Loucy (cell line): ENCODE results near the gene PAX2.

Source experiments
- H2AFZ ChIP-seq: fragments of 200-600 bp; sonication (generic); 2 replicates; pipeline ENCODE4 v1.6.0; 2016; ENCODE audit warnings: antibody characterized with exemption, mild to moderate bottlenecking, low read length, moderate library complexity
- H3F3A ChIP-seq: fragments of 200-600 bp; 2 replicates; pipeline ENCODE4 v1.6.0; 2016; ENCODE audit warnings: antibody characterized with exemption, low read depth, mild to moderate bottlenecking
- H3K27me3 ChIP-seq: fragments of 200-600 bp; sonication (generic); 2 replicates; pipeline ENCODE4 v1.6.1; 2014; ENCODE audit warnings: low read length, mild to moderate bottlenecking; ENCODE audit not compliant: insufficient read depth, poor library complexity, severe bottlenecking
- H3K36me3 ChIP-seq: fragments of 200-600 bp; sonication (generic); 2 replicates; pipeline ENCODE4 v1.6.1; 2016; ENCODE audit warnings: low read length; ENCODE audit not compliant: insufficient read depth
- H3K4me1 ChIP-seq: fragments of 200-600 bp; sonication (generic); 2 replicates; pipeline ENCODE4 v1.5.1; 2014; ENCODE audit warnings: low read length, mild to moderate bottlenecking; ENCODE audit not compliant: insufficient read depth, poor library complexity, severe bottlenecking
- H3K4me2 ChIP-seq: fragments of 200-600 bp; sonication (generic); 2 replicates; pipeline ENCODE4 v1.6.0; 2014; ENCODE audit warnings: antibody characterized with exemption, low read length, low read depth, mild to moderate bottlenecking; ENCODE audit not compliant: poor library complexity, severe bottlenecking
- H3K4me3 ChIP-seq: fragments of 200-600 bp; sonication (generic); 2 replicates; pipeline ENCODE4 v1.5.1; 2014; ENCODE audit warnings: low read length, mild to moderate bottlenecking, mixed read lengths; ENCODE audit not compliant: poor library complexity, severe bottlenecking
- H3K79me2 ChIP-seq: fragments of 200-600 bp; sonication (generic); 2 replicates; pipeline ENCODE4 v1.6.1; 2014; ENCODE audit warnings: low read length; ENCODE audit not compliant: insufficient read depth
- H3K9ac ChIP-seq: fragments of 200-600 bp; sonication (generic); 2 replicates; pipeline ENCODE4 v1.6.0; 2014; ENCODE audit warnings: mild to moderate bottlenecking, low read depth, low read length, moderate library complexity; ENCODE audit not compliant: poor library complexity, severe bottlenecking
- H3K9me2 ChIP-seq: fragments of 200-600 bp; sonication (generic); replicated peaks from 2 replicates; pipeline ENCODE4 v1.6.1; 2016; ENCODE audit warnings: low read depth, low read length, mixed read lengths
- H3K9me3 ChIP-seq: fragments of 200-600 bp; sonication (generic); 2 replicates; pipeline ENCODE4 v1.6.1; 2014; ENCODE audit warnings: mild to moderate bottlenecking, antibody characterized with exemption, low read length, low read depth; ENCODE audit not compliant: insufficient read depth
- H4K20me1 ChIP-seq: fragments of 200-600 bp; sonication (generic); 2 replicates; pipeline ENCODE4 v1.6.0; 2014; ENCODE audit warnings: antibody characterized with exemption, low read length, mild to moderate bottlenecking; ENCODE audit not compliant: insufficient read depth, poor library complexity, severe bottlenecking
- EZH2phosphoT487 ChIP-seq: fragments of 200-600 bp; IDR thresholded peaks from 2 replicates; pipeline ENCODE4 v1.6.1; 2018; ENCODE audit warnings: antibody characterized with exemption, mild to moderate bottlenecking, moderate library complexity, borderline replicate concordance
- TF ChIP-seq, protein P1 (sequence below): fragments of 200-600 bp; sonication (generic); conservative IDR thresholded peaks from 2 replicates; pipeline ENCODE4 v1.5.1; 2014; ENCODE audit warnings: mild to moderate bottlenecking, antibody characterized with exemption, low read length

Gene PAX2

DNA sequence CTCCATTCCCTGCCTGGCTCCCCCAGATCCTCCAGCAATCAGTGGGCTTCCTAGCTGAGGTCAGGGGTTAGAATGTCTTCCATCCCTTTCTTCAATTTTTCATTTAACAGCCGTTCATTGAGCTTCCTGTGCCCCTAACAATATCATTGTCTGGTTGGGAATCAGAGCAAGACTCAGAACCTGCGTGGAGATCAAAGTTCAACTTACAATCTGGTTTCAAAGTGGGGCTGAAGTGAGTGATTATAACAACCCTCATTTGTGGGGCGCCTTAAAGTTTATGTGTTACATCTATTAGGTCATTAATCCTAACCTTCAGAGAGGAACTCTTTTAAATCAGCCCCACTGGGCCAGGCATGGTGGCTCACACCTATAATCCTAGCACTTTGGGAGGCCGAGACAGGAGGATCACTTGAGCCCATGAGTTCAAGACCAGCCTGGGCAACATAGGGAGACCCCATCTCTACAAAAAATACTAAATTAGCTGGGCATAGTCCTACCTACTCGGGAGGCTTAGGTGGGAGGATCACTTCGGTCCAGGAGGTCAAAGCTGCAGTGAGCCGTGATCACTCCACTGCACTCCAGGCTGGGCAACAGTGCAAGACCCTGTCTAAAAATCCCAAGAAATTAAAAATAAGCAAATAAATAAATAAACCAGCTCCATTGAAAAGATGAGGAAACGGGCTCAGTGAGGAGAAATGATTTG, 122.0 kb downstream of the PAX2 start:
- TF ChIP-seq, protein P1, sequence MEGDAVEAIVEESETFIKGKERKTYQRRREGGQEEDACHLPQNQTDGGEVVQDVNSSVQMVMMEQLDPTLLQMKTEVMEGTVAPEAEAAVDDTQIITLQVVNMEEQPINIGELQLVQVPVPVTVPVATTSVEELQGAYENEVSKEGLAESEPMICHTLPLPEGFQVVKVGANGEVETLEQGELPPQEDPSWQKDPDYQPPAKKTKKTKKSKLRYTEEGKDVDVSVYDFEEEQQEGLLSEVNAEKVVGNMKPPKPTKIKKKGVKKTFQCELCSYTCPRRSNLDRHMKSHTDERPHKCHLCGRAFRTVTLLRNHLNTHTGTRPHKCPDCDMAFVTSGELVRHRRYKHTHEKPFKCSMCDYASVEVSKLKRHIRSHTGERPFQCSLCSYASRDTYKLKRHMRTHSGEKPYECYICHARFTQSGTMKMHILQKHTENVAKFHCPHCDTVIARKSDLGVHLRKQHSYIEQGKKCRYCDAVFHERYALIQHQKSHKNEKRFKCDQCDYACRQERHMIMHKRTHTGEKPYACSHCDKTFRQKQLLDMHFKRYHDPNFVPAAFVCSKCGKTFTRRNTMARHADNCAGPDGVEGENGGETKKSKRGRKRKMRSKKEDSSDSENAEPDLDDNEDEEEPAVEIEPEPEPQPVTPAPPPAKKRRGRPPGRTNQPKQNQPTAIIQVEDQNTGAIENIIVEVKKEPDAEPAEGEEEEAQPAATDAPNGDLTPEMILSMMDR = no peak
- no peak for TF ChIP-seq EZH2phosphoT487
- no peaks in the 10 kb centered on the region for H3K36me3 ChIP-seq
- no peaks in the 10 kb centered on the region for H3K27me3 ChIP-seq
- H3K4me3 ChIP-seq = no peak overlapping the region
- H3K4me2 ChIP-seq = no peak overlapping the region
- H3K9me2 ChIP-seq = no peaks in the 10 kb centered on the region
- H3K9ac ChIP-seq = no peak overlapping the region
- no peak overlapping the region for H2AFZ ChIP-seq
- H4K20me1 ChIP-seq = no peaks in the 10 kb centered on the region
- no peaks in the 10 kb centered on the region for H3K9me3 ChIP-seq
- no peaks in the 10 kb centered on the region for H3K79me2 ChIP-seq
- H3F3A ChIP-seq = no peaks in the 10 kb centered on the region
- no peaks in the 10 kb centered on the region for H3K4me1 ChIP-seq

GRCh38 chr10:100868382-100868781, 123.0 kb downstream of the PAX2 start:
- Histone ChIP-seq H3F3A (no peaks in the 10 kb centered on the region), H3K27me3 (no peaks in the 10 kb centered on the region), H3K36me3 (no peaks in the 10 kb centered on the region), H3K79me2 (no peaks in the 10 kb centered on the region), H2AFZ (no peak overlapping the region), H3K9me2 (no peaks in the 10 kb centered on the region), H3K9ac (no peak overlapping the region), H3K4me1 (no peaks in the 10 kb centered on the region), H4K20me1 (no peaks in the 10 kb centered on the region), H3K4me2 (no peak overlapping the region), H3K4me3 (no peak overlapping the region), H3K9me3 (no peaks in the 10 kb centered on the region)
- no peak for TF ChIP-seq EZH2phosphoT487
- TF ChIP-seq, protein P1 = no peak

DNA sequence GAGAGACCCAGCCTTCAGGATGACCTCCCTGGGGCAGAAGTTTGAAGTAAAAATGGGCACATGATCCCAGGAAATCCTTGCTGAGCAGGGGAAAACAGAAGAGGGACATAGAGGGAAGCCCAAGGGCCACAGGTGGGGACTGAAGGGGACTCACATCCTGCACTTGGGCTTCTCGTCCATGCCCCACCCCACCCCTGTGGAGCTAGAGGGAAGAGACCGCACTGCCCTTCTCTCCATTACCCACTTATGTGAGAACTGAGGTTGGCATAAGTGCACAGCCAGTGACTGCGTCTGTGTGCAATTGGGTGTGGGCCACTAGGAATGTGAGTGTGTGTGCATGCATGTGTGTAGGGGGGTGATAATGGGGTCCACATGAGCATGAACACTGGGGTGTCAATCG, 124.0 kb downstream of the PAX2 start:
- Histone ChIP-seq H4K20me1 (no peaks in the 10 kb centered on the region), H3K9me2 (no peaks in the 10 kb centered on the region), H3K4me1 (peaks cover 4% of the 10 kb centered on the region), H3K79me2 (no peaks in the 10 kb centered on the region), H3K27me3 (no peaks in the 10 kb centered on the region), H2AFZ (no peak overlapping the region), H3K4me2 (no peak overlapping the region), H3K4me3 (no peak overlapping the region), H3K9ac (no peak overlapping the region), H3K36me3 (no peaks in the 10 kb centered on the region), H3F3A (no peaks in the 10 kb centered on the region), H3K9me3 (no peaks in the 10 kb centered on the region)
- no peak for TF ChIP-seq EZH2phosphoT487
- TF ChIP-seq, protein P1 = no peak
